T-helper 17 cell (primary cell): Measurements from ENCODE around the gene PCCB. TPM values are rescaled to one million over a fixed set of nuclear protein-coding genes. Genes with fewer than 3 reads are reported as not detected.
"Not testable (repeated sequence)": the region's sequence is repeated elsewhere in the genome, so short reads cannot be mapped to it uniquely, and the experiment has no call there.

Experiments used
- ATAC-seq: fragments of 150-1000 bp; cut with Tn5 transposase; 2 replicates; pipeline ENCODE4 v1.10.0; 2021; ENCODE audit warnings: mild to moderate bottlenecking, moderate library complexity
- DNase-seq, 3 donors: peaks; one replicate each; pipeline versions ENCODE4 v3.0.0 to v3.0.0-alpha.2; 2020 to 2021
- H3K9me3 ChIP-seq: one replicate; pipeline ENCODE4 v1.7.0; 2013; ENCODE audit warnings: low read length, mild to moderate bottlenecking; ENCODE audit not compliant: control insufficient read depth, poor library complexity, severe bottlenecking
- H3K27ac Mint-ChIP-seq: one replicate; pipeline ENCODE4 v1.8.0; 2022; ENCODE audit warnings: mild to moderate bottlenecking, moderate library complexity, mixed read lengths
- H3K27me3 Mint-ChIP-seq: one replicate; pipeline ENCODE4 v1.8.0; 2022; ENCODE audit warnings: mixed read lengths
- H3K36me3 Mint-ChIP-seq: one replicate; pipeline ENCODE4 v1.8.0; 2022; ENCODE audit warnings: low read depth, mixed read lengths
- H3K4me1 Mint-ChIP-seq: one replicate; pipeline ENCODE4 v1.8.0; 2022; ENCODE audit warnings: mild to moderate bottlenecking, mixed read lengths
- H3K4me3 Mint-ChIP-seq: one replicate; pipeline ENCODE4 v1.8.0; 2022; ENCODE audit warnings: mild to moderate bottlenecking, moderate library complexity, mixed read lengths
- total RNA-seq, 4 donors: library from RNA in 2 of 4; stranded (reverse) in 2 of 4; gene quantifications; one replicate each; pipeline ENCODE4 v1.2.3 and lab custom pipeline; 2022 to 2026

PCCB gene
- total RNA-seq, 2 donors from 2014 or later, result 13.0 to 13.3 TPM

- DNase-seq (no peak), ATAC-seq (no peak)
- Mint-ChIP-seq H3K4me1 (peaks cover 22% of the 10 kb centered on the region), H3K4me3 (no peak overlapping the region), H3K36me3 (peaks cover 2% of the 10 kb centered on the region), H3K27ac (no peak overlapping the region), H3K27me3 (peaks cover 4% of the 10 kb centered on the region)
- no peaks in the 10 kb centered on the region for H3K9me3 ChIP-seq
Measured at GRCh38 chr3:136247855-136248590, 2.1 kb upstream of the PCCB start.

- Mint-ChIP-seq H3K27me3 (no peaks in the 10 kb centered on the region), H3K4me3 (no peak overlapping the region), H3K27ac (no peak overlapping the region), H3K36me3 (peaks cover 2% of the 10 kb centered on the region), H3K4me1 (peaks cover 17% of the 10 kb centered on the region)
- no peaks in the 10 kb centered on the region for H3K9me3 ChIP-seq
- ATAC-seq (no peak), DNase-seq (no peak)
Measured at GRCh38 chr3:136249091-136249490, 1.0 kb upstream of the PCCB start.

- Mint-ChIP-seq H3K27ac (peak overlapping the region; percentile 96), H3K36me3 (peaks cover 2% of the 10 kb centered on the region), H3K4me3 (peak overlapping the region; percentile 88), H3K27me3 (no peaks in the 10 kb centered on the region), H3K4me1 (peaks cover 17% of the 10 kb centered on the region)
- DNase-seq, result no peak
- no peaks in the 10 kb centered on the region for H3K9me3 ChIP-seq
- ATAC-seq, result no peak
Measured at GRCh38 chr3:136249593-136249992, 547 bp upstream of the PCCB start.

- no peak for ATAC-seq
- Mint-ChIP-seq H3K27ac (peak overlapping the region; percentile 96), H3K4me1 (peaks cover 22% of the 10 kb centered on the region), H3K4me3 (peak overlapping the region; percentile 88), H3K27me3 (no peaks in the 10 kb centered on the region), H3K36me3 (peaks cover 5% of the 10 kb centered on the region)
- H3K9me3 ChIP-seq, result no peaks in the 10 kb centered on the region
- DNase-seq, result no peak
Measured at GRCh38 chr3:136250903-136251460, 842 bp downstream of the PCCB start.

- H3K27ac Mint-ChIP-seq, result peak overlapping the region; percentile 96
- no peak for DNase-seq
- no peak for ATAC-seq
- no peaks in the 10 kb centered on the region for H3K27me3 Mint-ChIP-seq
- H3K4me1 Mint-ChIP-seq, result peaks cover 26% of the 10 kb centered on the region
- H3K36me3 Mint-ChIP-seq, result peaks cover 6% of the 10 kb centered on the region
- peak overlapping the region; percentile 88 for H3K4me3 Mint-ChIP-seq
- no peaks in the 10 kb centered on the region for H3K9me3 ChIP-seq
Measured at GRCh38 chr3:136251511-136251910, 1.4 kb downstream of the PCCB start.

GRCh38 chr3:136255672-136256406 lies 5.7 kb downstream of the PCCB start:
- no peak overlapping the region for H3K4me3 Mint-ChIP-seq
- no peak for ATAC-seq
- H3K36me3 Mint-ChIP-seq, result peaks cover 22% of the 10 kb centered on the region
- no peak overlapping the region for H3K27ac Mint-ChIP-seq
- H3K9me3 ChIP-seq, result no peaks in the 10 kb centered on the region
- DNase-seq, result no peak
- H3K27me3 Mint-ChIP-seq, result no peaks in the 10 kb centered on the region
- H3K4me1 Mint-ChIP-seq, result peaks cover 31% of the 10 kb centered on the region

- H3K9me3 ChIP-seq, result no peaks in the 10 kb centered on the region
- Mint-ChIP-seq H3K27ac (no peak overlapping the region), H3K27me3 (no peaks in the 10 kb centered on the region), H3K4me1 (peaks cover 23% of the 10 kb centered on the region), H3K4me3 (no peak overlapping the region), H3K36me3 (peaks cover 23% of the 10 kb centered on the region)
- ATAC-seq, result no peak
- no peak for DNase-seq
Measured at GRCh38 chr3:136258199-136258598, 8.1 kb downstream of the PCCB start.

- no peak for DNase-seq
- ATAC-seq, result no peak
- Mint-ChIP-seq H3K4me1 (peaks cover 13% of the 10 kb centered on the region), H3K27me3 (no peaks in the 10 kb centered on the region), H3K36me3 (peaks cover 16% of the 10 kb centered on the region), H3K4me3 (no peak overlapping the region), H3K27ac (peak overlapping the region; percentile 80)
- H3K9me3 ChIP-seq, result no peaks in the 10 kb centered on the region
Measured at GRCh38 chr3:136261826-136262225, 11.7 kb downstream of the PCCB start.

GRCh38 chr3:136262559-136262958 lies 12.4 kb downstream of the PCCB start:
- Mint-ChIP-seq H3K27me3 (no peaks in the 10 kb centered on the region), H3K36me3 (peaks cover 14% of the 10 kb centered on the region)

GRCh38 chr3:136263251-136263650 lies 13.1 kb downstream of the PCCB start:
- H3K4me3 Mint-ChIP-seq, result no peak overlapping the region
- H3K9me3 ChIP-seq, result no peaks in the 10 kb centered on the region
- H3K36me3 Mint-ChIP-seq, result peaks cover 11% of the 10 kb centered on the region
- H3K4me1 Mint-ChIP-seq, result peaks cover 8% of the 10 kb centered on the region
- H3K27me3 Mint-ChIP-seq, result no peaks in the 10 kb centered on the region
- no peak for DNase-seq
- ATAC-seq, result no peak
- H3K27ac Mint-ChIP-seq, result no peak overlapping the region

More at GRCh38 chr3:136262559-136262958, 12.4 kb downstream of the PCCB start:
- DNase-seq, result no peak
- peaks cover 11% of the 10 kb centered on the region for H3K4me1 Mint-ChIP-seq
- H3K9me3 ChIP-seq, result no peaks in the 10 kb centered on the region
- ATAC-seq, result no peak
- peak overlapping the region; percentile 80 for H3K27ac Mint-ChIP-seq
- H3K4me3 Mint-ChIP-seq, result no peak overlapping the region

GRCh38 chr3:136266468-136267125 lies 16.5 kb downstream of the PCCB start:
- not testable (repeated sequence) for DNase-seq, H3K4me3 Mint-ChIP-seq, H3K9me3 ChIP-seq, H3K27me3 Mint-ChIP-seq, ATAC-seq, H3K27ac Mint-ChIP-seq
- Mint-ChIP-seq H3K36me3 (peaks cover 12% of the 10 kb centered on the region), H3K4me1 (peaks cover 16% of the 10 kb centered on the region)

GRCh38 chr3:136267235-136267634 lies 17.1 kb downstream of the PCCB start:
- Mint-ChIP-seq H3K36me3 (peaks cover 12% of the 10 kb centered on the region), H3K4me3 (no peak overlapping the region), H3K27ac (no peak overlapping the region), H3K4me1 (peaks cover 21% of the 10 kb centered on the region), H3K27me3 (no peaks in the 10 kb centered on the region)
- DNase-seq (no peak), ATAC-seq (no peak)
- no peaks in the 10 kb centered on the region for H3K9me3 ChIP-seq

- ATAC-seq (no peak), DNase-seq (no peak)
- Mint-ChIP-seq H3K4me1 (peaks cover 23% of the 10 kb centered on the region), H3K27me3 (no peaks in the 10 kb centered on the region), H3K36me3 (peaks cover 10% of the 10 kb centered on the region), H3K4me3 (no peak overlapping the region), H3K27ac (no peak overlapping the region)
- H3K9me3 ChIP-seq, result no peaks in the 10 kb centered on the region
Measured at GRCh38 chr3:136270179-136270578, 20.0 kb downstream of the PCCB start.
